GM18526 (cell line): Measurements from ENCODE around the gene CMTM8.

Experiments used
- POLR2A ChIP-seq: IDR thresholded peaks from 3 replicates; pipeline ENCODE4 v1.6.1; 2011; ENCODE audit not compliant: insufficient read length; ENCODE audit errors: extremely low read depth

CMTM8 gene

DNA sequence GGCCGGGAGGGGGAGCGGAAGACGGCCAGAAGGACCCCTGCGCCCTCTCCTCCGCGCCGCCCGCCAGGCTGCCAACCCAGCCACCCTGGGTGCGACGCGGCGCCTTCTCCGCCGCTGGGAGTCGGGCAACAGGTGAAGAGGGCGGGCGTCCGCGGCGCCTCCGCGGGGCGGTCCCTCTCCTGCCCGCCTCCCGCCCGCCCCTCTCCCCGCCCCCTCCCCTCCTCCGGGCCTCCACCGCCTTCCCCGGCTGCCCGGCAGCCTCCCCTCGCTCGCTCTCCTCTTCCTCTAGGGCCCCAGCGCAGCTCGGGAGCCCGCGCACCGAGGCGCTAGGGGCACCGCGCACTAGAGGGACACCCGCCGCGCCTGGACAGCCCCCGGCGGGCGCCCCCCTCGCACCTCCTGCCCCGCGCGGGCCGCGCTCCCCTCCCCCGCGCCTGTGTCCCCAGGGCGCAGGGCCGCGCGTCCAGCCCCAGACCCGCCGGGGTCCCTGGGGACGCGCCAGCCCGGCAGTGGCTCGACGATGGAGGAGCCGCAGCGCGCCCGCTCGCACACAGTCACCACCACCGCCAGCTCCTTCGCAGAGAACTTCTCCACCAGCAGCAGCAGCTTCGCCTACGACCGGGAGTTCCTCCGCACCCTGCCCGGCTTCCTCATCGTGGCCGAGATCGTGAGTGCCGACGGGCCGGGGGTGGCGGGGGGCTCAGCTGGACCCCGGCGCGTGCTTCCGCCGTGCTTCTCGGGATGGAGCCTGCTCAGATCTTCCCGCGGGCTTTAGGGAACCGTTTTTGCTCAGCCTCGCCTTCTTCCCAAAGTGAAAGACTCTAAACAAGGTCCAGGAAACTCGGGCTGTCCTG is at the start of gene CMTM8:
Gene CMTM8 (plus strand): TSS at position 228 of the 854 bp plus-strand sequence. CDS start 293 bp downstream, at position 521.
- TF ChIP-seq POLR2A: no peak

- no peak for TF ChIP-seq POLR2A
These were observed 48.8 kb upstream of the CMTM8 start for GRCh38 chr3:32189693-32190092.

- no peak for TF ChIP-seq POLR2A
These were observed 45.4 kb upstream of the CMTM8 start for GRCh38 chr3:32193101-32193500.

- no peak for TF ChIP-seq POLR2A
These were observed 43.8 kb upstream of the CMTM8 start for GRCh38 chr3:32194653-32195052.

GRCh38 chr3:32195995-32196540 is 42.4 kb upstream of the CMTM8 start:
- TF ChIP-seq POLR2A: no peak

DNA sequence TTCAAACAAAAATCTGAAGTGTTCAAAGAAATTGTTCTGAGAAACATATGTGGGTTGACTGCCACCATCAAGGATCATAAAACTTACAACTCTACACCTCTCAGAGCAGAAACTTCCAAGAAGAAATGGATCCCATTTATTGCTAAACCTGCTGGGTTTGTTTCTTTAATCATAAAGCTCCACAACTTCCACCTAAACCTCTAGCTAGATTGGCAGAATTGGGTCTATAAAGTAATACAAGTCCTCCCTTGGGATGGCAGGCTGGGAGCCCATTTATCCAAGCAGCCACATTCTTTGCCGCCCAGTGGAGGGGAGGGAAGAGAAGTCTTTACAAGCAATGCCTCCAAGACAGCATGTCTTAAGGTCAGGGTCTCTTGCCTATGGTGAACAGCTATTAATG is 40.5 kb upstream of the CMTM8 start:
- TF ChIP-seq POLR2A: no peak

DNA sequence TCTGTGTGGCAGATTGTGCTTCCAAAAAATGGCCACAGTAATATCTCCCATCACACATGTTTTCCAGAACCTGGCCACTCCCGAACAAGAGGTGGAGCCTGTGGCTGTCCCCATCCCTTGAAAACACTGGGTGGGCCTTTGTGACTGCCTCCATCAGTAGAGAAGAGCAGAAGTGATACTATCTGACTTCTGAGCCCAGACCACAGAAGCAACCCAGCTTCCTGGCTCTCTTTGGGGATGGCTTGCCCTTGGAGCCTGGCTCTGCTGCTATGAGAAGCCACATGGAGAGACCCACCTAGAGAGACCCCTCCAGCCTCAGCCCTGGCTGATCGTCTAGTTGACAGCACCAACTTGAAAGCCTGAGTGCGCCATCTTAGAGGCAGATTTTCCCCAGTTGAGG is 39.8 kb upstream of the CMTM8 start:
- TF ChIP-seq POLR2A: no peak

DNA sequence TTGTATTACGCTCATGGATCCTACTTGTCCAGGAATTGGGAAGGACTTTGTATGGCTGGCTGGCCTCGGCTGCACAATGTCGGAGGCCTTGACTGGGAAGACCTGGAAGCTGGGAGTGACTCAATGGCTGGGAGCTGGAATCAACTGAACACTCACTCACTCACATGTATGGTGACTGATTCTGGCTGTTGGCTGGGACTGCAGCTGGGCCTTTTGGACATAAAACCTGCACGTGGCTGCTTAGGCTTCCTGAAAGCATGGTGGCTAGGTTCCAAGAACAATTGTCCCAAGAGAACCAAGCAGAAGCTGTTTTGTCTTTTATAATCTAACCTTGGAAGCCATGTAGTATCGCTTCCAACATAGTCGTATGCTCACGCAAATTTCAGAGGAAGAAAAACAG is 38.0 kb upstream of the CMTM8 start:
- TF ChIP-seq POLR2A: no peak

DNA sequence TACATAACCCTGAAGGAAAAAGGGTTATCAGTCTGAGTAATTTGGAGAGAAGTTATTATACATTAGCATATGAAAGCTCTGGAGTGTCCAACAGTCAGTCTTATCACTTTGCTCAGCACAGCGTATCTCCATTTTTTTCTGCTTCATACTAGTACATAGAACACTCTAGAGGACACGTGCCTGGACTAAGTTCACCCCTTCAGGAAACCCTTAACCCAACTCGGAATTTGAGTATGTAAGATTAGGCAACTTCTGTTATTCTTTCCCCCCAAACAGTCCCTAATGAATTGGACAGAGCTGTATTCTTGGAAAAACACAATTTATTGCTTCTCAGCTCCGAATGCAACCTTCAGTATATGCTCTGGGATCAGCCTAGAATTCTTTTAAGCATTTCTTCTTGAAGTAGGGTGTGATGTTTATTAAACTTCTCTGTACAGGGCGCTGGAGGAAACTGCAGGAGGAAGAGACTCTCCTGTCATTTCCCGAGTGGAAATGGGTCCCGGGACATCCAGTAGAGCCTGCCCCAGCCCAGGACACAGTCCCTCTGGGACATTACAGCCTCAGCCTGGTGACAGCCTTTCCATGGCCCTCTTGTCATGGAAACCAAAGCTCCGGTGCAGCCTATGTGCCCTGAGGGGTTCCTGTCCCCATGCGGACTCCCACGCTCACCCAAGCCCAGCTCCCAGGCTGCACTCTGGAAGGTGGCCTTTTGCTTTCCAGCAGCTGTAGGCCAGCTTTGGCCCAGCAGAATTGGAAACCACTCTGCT is 37.3 kb upstream of the CMTM8 start:
- TF ChIP-seq POLR2A: no peak

DNA sequence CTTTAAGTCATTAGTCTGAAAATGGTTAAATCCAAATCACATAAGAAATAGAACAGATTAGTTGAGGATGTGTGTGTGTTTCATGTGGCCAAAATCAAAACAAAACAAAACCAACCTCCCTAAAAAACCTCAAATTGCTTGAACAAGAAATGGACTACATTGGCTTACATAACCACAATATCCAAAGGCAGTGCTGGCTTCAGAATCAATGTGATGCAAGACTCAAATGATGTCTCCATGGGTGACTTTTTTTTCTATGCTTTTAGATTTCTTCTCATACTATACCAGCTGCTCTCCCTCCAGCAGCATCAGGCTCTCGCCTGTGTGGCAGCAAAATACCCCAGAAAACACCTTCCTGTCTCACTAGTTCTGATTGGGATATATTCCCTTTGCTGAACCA is 36.0 kb upstream of the CMTM8 start:
- no peak for TF ChIP-seq POLR2A

DNA sequence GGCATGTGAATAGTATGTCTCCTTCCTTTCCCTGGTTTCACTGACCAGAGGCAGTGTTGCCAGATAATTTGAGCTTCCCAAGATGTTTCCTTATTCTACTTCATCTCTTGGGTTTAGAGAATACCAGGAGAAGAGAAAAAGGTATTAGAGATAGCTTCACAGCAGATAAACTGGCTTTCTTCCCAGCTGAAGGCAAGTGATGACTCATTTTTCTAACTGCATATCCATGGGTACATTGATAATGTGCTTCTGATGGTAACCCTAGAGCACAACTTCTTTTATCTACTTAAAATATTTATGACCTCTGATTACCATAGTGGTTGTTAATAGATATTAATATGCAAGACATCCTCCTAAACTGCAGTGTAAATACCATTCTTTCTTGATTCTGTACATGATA is 34.6 kb upstream of the CMTM8 start:
- TF ChIP-seq POLR2A: no peak

GRCh38 chr3:32208447-32208846 is 30.0 kb upstream of the CMTM8 start:
- TF ChIP-seq POLR2A: no peak

- TF ChIP-seq POLR2A: no peak
These were observed 23.3 kb upstream of the CMTM8 start for GRCh38 chr3:32215185-32215584.

- no peak for TF ChIP-seq POLR2A
These were observed 22.2 kb upstream of the CMTM8 start for GRCh38 chr3:32216172-32216783.

DNA sequence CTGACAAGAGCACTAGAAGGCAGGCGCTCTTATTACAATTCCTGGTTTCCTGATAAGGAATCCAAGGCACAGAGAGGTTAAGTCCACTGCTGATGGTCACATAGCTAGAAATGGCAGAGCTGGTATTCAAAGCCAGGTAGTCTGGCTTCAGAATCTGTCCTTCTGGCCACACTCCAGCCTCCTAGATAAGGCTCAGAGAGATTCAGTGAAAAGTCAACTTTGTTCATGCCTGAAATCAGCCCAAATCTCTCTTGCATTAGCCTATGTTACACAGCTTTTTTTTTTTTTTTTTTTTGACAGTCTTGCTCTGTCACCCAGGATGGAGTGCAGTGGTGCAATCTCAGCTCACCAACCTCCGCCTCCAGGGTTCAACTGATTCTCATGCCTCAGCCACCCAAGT is 21.1 kb upstream of the CMTM8 start:
- no peak for TF ChIP-seq POLR2A

DNA sequence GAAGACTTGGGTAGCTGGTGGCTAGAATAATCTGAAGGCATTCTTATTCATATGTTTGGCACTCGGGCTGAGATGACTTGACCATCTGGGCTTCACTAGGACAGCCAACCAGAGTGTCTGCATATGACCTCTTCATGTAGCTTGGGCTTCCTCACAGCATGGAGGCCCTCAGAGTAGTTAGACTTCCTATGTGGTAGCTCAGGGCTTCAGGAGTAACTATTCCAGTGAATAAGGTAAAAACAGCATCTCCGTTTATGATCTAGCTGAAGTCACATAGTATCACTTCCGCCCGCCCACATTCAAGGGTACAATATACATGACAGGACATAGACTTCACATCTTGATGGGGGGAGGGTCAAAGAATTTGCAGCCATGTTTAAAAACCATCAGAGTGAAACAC is 18.9 kb upstream of the CMTM8 start:
- no peak for TF ChIP-seq POLR2A
